Gastrocnemius medialis (tissue), 4 donors: ENCODE measurements around the gene ANXA2.

Source experiments
- POLR2A ChIP-seq, 2 donors: fragments of 450-650 bp; IDR thresholded peaks; one replicate each; pipeline ENCODE4 v1.6.1; 2017; ENCODE audit warnings: antibody characterized with exemption in 2 of 2, mild to moderate bottlenecking in 2 of 2, moderate library complexity in 2 of 2
- TF ChIP-seq, protein P1 (sequence below), 5 experiments: fragments of 450-650 bp in 3 of 5; fragments of 200-600 bp in 2 of 5; sonication (generic) in 2 of 5; IDR thresholded peaks in 4 of 5; conservative IDR thresholded peaks in 1 of 5; 1 replicate in 4 of 5; 2 replicates in 1 of 5; pipeline ENCODE4 v1.5.1; 2016 to 2019; ENCODE audit warnings: antibody characterized with exemption in 5 of 5, mild to moderate bottlenecking in 3 of 5, moderate library complexity in 3 of 5

DNA sequence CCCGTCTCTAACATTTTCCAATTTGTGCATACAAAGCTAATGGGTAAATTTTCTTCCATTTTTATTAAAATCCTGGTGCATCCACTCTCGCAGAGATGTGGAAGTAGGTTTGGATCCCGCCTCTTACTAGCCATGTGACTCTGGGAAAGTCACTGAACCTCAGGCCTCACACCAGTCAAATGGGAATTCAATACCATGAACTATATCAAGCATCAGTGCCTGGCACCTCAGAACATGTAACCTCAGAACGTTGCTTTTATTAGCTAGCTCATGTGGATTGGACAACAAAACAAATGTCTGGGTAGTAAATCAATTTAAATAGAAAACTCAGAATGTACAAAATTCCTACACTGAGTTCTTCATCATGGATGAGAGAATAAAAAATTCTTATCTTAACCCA is 60.7 kb downstream of the ANXA2 start:
- TF ChIP-seq, protein P1, sequence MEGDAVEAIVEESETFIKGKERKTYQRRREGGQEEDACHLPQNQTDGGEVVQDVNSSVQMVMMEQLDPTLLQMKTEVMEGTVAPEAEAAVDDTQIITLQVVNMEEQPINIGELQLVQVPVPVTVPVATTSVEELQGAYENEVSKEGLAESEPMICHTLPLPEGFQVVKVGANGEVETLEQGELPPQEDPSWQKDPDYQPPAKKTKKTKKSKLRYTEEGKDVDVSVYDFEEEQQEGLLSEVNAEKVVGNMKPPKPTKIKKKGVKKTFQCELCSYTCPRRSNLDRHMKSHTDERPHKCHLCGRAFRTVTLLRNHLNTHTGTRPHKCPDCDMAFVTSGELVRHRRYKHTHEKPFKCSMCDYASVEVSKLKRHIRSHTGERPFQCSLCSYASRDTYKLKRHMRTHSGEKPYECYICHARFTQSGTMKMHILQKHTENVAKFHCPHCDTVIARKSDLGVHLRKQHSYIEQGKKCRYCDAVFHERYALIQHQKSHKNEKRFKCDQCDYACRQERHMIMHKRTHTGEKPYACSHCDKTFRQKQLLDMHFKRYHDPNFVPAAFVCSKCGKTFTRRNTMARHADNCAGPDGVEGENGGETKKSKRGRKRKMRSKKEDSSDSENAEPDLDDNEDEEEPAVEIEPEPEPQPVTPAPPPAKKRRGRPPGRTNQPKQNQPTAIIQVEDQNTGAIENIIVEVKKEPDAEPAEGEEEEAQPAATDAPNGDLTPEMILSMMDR (IDR thresholded peaks at IDR 0.05 in 4 of 5, conservative IDR thresholded peaks at IDR 0.05 in 1 of 5) = no peak
- no peak for TF ChIP-seq POLR2A (IDR thresholded peaks at IDR 0.05)
